Stimulated activated CD8-positive, alpha-beta memory T cell treated with anti-CD3 and anti-CD28 coated beads, Interleukin-12 subunit alpha, Interleukin-12 subunit beta, amount 100 ng/mL, for 24 hours (primary cell): ENCODE results near the gene FAM171A2.

ENCODE experiments used
- DNase-seq: peaks from one replicate; pipeline ENCODE4 v3.0.0-alpha.2; 2020; ENCODE audit errors: extremely low read depth

The FAM171A2 gene

GRCh38 chr17:44361292-44362260, 2.1 kb downstream of the FAM171A2 start:
- DNase-seq: no peak

GRCh38 chr17:44360826-44361225, 2.8 kb downstream of the FAM171A2 start:
- no peak for DNase-seq

- no peak for DNase-seq
These were observed 3.5 kb downstream of the FAM171A2 start for GRCh38 chr17:44360144-44360533.

GRCh38 chr17:44359458-44360143, 4.1 kb downstream of the FAM171A2 start:
- DNase-seq: no peak

GRCh38 chr17:44359006-44359405, 4.6 kb downstream of the FAM171A2 start:
- DNase-seq: no peak

GRCh38 chr17:44358066-44358465, 5.6 kb downstream of the FAM171A2 start:
- no peak for DNase-seq

GRCh38 chr17:44356241-44356640, 7.4 kb downstream of the FAM171A2 start:
- no peak for DNase-seq

GRCh38 chr17:44355642-44356099, 8.0 kb downstream of the FAM171A2 start:
- DNase-seq: no peak

GRCh38 chr17:44354582-44355561, 8.8 kb downstream of the FAM171A2 start:
- DNase-seq: no peak

GRCh38 chr17:44353672-44354331, 9.9 kb downstream of the FAM171A2 start:
- no peak for DNase-seq

GRCh38 chr17:44352828-44353671, 10.6 kb downstream of the FAM171A2 start:
- DNase-seq: no peak

- no peak for DNase-seq
These were observed 11.5 kb downstream of the FAM171A2 start for GRCh38 chr17:44351961-44352827.

- DNase-seq: no peak
These were observed 12.2 kb downstream of the FAM171A2 start for GRCh38 chr17:44351464-44351863.

- no peak for DNase-seq
These were observed 12.9 kb downstream of the FAM171A2 start for GRCh38 chr17:44350733-44351226.

GRCh38 chr17:44349553-44350070, 14.0 kb downstream of the FAM171A2 start:
- no peak for DNase-seq

GRCh38 chr17:44348988-44349364, 14.7 kb downstream of the FAM171A2 start:
- no peak for DNase-seq

GRCh38 chr17:44348234-44348987, 15.2 kb downstream of the FAM171A2 start:
- no peak for DNase-seq
